CD4-positive, alpha-beta T cell treated with Interleukin-6 for 4 hours (primary cell): ENCODE data around the gene PGGHG.
A peak's percentile ranks its signal among the peaks of the same experiment; 100 is the strongest.

Source experiments
- DNase-seq: peaks from one replicate; pipeline ENCODE4 v3.0.0-alpha.2; 2020; ENCODE audit warnings: mixed read lengths

The PGGHG gene

GRCh38 chr11:269146-269890 lies 19.6 kb upstream of the PGGHG start:
- DNase-seq: peak; percentile 59

GRCh38 chr11:270451-271318 lies 18.2 kb upstream of the PGGHG start:
- DNase-seq: no peak

GRCh38 chr11:271319-271715 lies 17.6 kb upstream of the PGGHG start:
- no peak for DNase-seq

- no peak for DNase-seq
These were observed 16.6 kb upstream of the PGGHG start for GRCh38 chr11:272195-272930.

GRCh38 chr11:272931-273198 lies 16.1 kb upstream of the PGGHG start:
- DNase-seq: no peak

GRCh38 chr11:276219-276618 lies 12.7 kb upstream of the PGGHG start:
- DNase-seq: no peak

GRCh38 chr11:278001-278951 lies 10.7 kb upstream of the PGGHG start, which contains the start of gene NLRP6:
NLRP6 (plus strand) TSS chr11:278407; CDS start chr11:278570, 163 bp downstream.
- no peak for DNase-seq

- peak; percentile 49 for DNase-seq
These were observed 9.6 kb upstream of the PGGHG start for GRCh38 chr11:279040-279965.

GRCh38 chr11:279966-280705 lies 8.8 kb upstream of the PGGHG start:
- peak; percentile 65 for DNase-seq

- DNase-seq: peak; percentile 62
These were observed 8.0 kb upstream of the PGGHG start for GRCh38 chr11:280706-281485.

- no peak for DNase-seq
These were observed 7.3 kb upstream of the PGGHG start for GRCh38 chr11:281486-282161.

- DNase-seq: no peak
These were observed 6.8 kb upstream of the PGGHG start for GRCh38 chr11:282171-282570.

- peak; percentile 2 for DNase-seq
These were observed 6.1 kb upstream of the PGGHG start for GRCh38 chr11:282630-283360.

GRCh38 chr11:283405-284104 lies 5.4 kb upstream of the PGGHG start:
- no peak for DNase-seq

- DNase-seq: no peak
These were observed 4.6 kb upstream of the PGGHG start for GRCh38 chr11:284105-285020.
